Stimulated activated naive CD4-positive, alpha-beta T cell treated with Interleukin-2 at 50 U/mL for 16 hours (primary cell): ENCODE results near the gene ROBO1.
"Not testable (repeated sequence)": the region's sequence is repeated elsewhere in the genome, so short reads cannot be mapped to it uniquely, and the experiment has no call there.

Experiments used
- DNase-seq: peaks from one replicate; lab custom pipeline; 2025; lab: John Stamatoyannopoulos, UW

Gene ROBO1

GRCh38 chr3:79314544-79314943 lies 453.3 kb downstream of the ROBO1 start:
- no peak for DNase-seq

GRCh38 chr3:79310016-79310415 lies 457.8 kb downstream of the ROBO1 start:
- no peak for DNase-seq

DNA sequence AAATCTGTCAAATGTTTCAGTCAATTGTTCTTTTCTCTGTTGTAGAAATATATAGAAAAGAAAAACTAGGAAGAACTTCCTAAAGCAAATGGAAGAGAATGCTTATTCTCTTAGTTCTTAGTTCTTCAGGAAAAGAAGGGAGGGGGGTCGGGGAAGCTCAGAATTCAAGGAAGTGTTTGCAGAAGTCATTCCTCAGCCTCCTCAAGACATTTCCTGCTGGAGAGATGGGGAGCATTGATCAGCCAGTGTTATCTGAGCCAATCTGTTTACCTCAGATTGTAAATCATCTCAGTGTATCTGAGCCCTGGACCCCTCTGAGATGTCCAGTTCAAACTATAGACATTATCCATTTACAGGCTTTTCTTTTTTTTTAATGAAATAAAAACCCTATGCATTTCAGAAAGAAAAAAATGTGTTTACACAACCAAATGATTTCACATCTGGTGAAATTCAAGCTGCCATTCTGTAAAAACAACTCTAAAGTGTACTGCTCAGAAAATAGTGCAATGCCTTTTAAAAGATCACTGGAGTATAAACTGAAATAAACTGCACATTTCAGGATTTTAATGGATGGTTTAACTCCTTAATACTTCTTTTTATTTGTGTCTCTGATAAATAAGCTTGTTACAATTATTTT lies 460.7 kb downstream of the ROBO1 start:
- DNase-seq: no peak

DNA sequence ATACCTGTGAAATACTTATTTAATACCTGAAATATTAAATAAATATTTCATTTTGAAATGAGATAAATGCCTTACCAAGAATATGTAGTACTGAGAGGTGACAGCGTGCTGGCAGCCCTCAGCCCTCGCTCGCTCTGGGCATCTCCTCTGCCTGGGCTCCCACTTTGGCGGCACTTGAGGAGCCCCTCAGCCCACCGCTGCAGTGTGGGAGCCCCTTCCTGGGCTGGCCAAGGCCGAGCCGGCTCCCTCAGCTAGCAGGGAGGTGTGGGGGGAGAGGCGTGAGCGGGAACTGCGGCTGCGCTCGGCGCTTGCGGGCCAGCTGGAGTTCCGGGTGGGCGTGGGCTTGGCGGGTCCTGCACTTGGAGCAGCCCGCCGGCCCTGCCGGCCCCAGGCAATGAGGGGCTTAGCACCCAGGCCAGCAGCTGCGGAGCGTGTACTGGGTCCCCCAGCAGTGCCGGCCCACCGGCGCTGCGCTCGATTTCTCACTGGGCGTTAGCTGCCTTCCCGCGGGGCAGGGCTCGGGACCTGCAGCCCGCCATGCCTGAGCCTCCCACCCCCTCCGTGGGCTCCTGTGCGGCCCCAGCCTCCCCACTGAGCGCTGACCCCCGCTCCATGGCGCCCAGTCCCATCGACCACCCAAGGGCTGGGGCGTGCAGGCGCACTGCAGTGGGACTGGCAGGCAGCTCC lies 467.7 kb downstream of the ROBO1 start:
- not testable (repeated sequence) for DNase-seq

GRCh38 chr3:79297245-79297960 lies 470.4 kb downstream of the ROBO1 start:
- DNase-seq: no peak

GRCh38 chr3:79286882-79287281 lies 480.9 kb downstream of the ROBO1 start:
- no peak for DNase-seq

DNA sequence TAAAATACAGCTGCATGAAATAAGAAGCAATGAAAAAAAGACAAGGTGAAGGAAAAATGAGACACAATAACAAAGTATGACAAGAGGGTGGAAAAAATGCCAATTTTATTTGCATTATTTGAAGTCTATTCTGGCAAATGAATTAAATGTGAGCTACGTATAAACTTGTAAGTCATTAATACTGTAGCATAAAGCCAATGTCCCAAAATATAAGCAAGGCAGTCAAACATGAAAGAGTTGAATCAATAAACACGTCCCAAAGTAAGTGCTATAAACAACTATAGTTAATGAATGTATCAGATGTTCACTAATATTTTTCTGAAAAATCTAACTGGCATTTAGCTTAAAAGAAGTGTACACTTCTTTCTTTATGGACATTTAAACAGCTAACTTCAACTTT lies 481.9 kb downstream of the ROBO1 start:
- no peak for DNase-seq

- no peak for DNase-seq
These were observed 482.4 kb downstream of the ROBO1 start for GRCh38 chr3:79285380-79285779.

DNA sequence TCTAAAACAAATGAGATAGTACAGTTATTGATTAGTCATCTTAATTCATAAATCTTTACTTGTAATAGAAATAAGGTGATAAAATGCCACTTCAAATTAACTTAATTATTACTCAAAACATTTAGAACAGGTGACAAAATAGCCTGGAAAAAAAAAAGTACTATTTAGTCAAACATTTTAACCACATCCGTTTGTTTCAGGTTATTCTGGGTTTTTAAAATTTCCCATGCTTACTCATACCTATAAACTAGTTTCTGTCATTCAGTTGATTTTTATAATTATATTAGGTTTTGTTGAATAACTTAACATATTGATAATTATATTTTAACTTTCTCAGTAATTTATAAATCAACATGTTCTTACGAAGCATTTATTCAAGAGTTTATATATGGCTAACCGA lies 483.0 kb downstream of the ROBO1 start:
- no peak for DNase-seq

DNA sequence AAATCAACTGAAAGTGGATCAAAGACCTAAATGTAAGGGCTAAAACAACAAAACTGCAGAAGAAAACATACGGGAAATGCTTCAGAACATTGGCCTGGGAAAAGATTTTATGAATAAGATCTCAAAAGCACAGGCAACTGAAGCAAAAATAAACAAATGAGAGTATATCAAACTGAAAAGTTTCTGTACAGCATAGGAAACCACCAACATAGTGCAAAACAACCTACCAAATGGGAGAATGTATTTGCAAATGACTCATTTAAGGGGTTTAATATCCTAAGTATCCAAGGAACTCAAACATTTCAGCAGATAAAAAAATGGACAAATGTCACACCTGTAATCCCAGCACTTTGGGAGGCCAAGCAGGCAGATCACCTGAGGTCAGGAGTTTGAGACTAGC lies 489.1 kb downstream of the ROBO1 start:
- no peak for DNase-seq

DNA sequence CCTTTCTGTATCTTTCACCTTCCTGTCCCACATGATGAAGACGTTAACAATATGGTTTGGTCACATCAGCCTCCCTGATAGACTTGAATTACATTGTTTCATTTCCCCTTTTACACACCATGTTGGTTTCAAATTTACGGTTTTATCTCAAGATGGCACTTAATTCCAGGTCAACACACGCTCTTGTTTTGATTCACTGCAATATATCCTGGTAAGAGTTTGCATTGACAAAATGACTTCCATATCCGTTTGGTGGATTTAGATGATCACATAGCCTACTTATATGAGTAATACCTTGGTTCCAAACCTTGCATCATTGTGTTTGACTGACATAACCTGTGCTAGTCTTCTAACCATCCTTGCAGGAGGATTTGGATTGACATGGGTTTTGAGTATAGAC lies 499.4 kb downstream of the ROBO1 start:
- no peak for DNase-seq

DNA sequence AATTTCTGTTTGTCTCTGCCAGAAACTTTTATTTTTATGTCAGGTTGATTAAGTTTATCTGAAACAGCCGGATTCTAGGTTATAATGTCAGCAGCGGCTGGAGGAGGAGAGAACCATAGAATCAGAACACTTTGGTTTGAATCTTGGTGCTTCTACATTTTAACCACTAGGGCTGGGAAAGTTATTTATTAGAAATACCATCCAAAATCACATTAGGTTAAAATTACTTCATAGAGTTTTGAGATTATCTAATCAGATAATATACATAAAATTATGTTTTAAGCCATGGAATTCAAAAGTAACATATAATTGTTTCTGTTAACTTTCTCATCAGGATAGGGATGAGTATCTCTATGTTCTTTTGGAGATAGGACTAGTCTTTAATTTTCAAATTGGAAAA lies 502.9 kb downstream of the ROBO1 start:
- no peak for DNase-seq

GRCh38 chr3:79263423-79263822 lies 504.4 kb downstream of the ROBO1 start:
- no peak for DNase-seq

DNA sequence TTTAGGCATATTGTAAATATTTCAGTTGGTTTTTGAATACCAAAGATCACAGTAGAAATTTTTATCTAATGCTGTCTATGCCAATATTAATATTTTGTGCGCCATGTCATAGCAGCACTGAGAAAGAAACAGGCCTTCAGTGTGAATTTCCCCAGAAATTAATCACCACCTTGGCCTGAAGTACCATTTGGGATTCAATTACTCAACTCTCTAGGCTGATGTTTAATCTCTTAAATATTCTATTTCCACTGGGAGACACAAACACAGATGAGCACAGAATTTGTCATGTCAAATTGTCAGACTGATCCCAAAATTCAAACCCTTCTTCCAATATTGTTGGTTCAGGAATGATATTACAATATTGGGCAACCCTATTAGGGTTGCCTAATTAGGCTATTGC lies 509.3 kb downstream of the ROBO1 start:
- DNase-seq: no peak

- DNase-seq: no peak
These were observed 510.0 kb downstream of the ROBO1 start for GRCh38 chr3:79257791-79258190.

GRCh38 chr3:79255702-79256101 lies 512.1 kb downstream of the ROBO1 start:
- no peak for DNase-seq

DNA sequence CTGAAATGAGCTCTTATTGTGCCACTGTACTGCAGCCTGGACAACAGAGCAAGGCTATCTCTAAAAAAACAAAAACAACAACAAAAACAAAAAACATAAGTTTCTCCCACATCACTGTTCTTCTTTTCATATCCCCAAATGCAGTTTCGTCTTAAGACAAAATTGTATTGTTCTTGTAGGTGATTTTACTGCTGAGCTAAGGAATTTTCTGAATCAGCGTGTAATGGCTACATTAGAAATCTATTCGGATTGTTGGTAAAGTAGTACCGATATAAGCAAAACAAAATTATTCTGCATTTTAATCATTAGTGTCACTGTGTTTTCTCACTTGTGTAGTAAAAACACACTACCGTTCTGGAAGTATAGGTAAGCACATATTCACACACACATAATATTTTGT lies 512.5 kb downstream of the ROBO1 start:
- DNase-seq: no peak

- no peak for DNase-seq
These were observed 514.1 kb downstream of the ROBO1 start for GRCh38 chr3:79253704-79254103.

DNA sequence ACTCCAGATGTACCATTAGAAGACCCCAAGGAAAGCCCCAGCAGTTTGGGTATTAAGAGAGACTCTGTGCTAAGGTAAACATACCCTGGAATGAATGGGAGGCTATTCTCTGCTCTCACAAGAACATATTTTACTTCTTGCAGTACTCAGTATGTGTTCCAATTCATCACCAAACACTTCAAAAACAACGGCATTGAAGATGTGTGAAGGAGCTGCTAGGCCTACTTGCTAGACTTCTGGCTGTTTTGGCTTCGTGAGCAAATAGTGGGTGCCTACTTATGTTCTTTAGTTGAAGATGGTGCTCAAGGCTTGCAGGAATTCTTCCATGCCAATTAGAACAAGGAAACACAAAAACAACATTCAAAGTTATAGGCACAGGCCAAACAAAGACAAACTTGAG lies 514.5 kb downstream of the ROBO1 start:
- DNase-seq: no peak

DNA sequence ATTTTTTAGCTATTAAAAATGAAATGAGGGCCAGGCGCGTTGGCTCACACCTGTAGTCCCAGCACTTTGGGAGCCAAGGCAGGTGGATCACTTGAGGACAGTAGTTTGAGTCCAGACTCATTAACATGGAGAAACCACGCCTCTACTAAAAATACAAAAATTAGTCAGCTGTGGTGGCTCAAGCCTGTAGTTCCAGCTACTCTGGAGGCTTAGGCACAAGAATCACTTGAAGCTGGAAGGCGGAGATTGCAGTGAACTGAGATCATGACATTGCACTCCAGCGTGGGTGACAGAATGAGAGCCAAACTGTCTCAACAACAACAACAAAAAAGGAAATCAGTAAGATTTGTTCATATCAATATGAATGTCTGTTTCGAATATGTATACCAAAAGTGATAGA lies 517.1 kb downstream of the ROBO1 start:
- no peak for DNase-seq

GRCh38 chr3:79249701-79250100 lies 518.1 kb downstream of the ROBO1 start:
- no peak for DNase-seq

DNA sequence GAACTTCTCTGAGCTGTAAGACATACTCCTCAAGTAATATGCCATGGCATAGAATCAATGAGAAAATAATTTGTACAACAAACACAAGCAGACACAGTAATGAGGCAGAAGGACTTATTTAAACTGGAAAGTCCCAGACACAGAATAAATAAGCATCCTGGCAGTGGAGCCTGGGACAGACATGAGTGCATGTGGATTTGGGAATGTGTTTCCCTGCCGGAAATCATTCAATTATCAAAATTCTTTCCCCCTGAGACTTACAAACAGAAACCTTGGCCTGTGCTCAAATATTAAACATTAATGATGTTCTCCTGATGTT lies 520.1 kb downstream of the ROBO1 start:
- no peak for DNase-seq

GRCh38 chr3:79246875-79247724 lies 520.7 kb downstream of the ROBO1 start:
- DNase-seq: no peak
